Ascending aorta (tissue), 2 donors: ENCODE results near the gene ZBTB16. TPM values are rescaled to one million over a fixed set of nuclear protein-coding genes. Genes with fewer than 3 reads are reported as not detected.

Source experiments
- DNase-seq, 2 donors: peaks; one replicate each; pipeline ENCODE4 v3.0.0-alpha.2; 2019; ENCODE audit warnings: low spot score in 2 of 2
- H3K27ac ChIP-seq, 2 donors: fragments of 200-600 bp; sonication (generic); one replicate each; pipeline ENCODE4 v1.5.1; 2016 to 2017; ENCODE audit warnings: mild to moderate bottlenecking in 1 of 2
- H3K27me3 ChIP-seq: fragments of 200-600 bp; sonication (generic); one replicate; pipeline ENCODE4 v1.5.1; 2017
- H3K36me3 ChIP-seq, 2 donors: fragments of 200-600 bp; sonication (generic); one replicate each; pipeline ENCODE4 v1.5.1; 2016
- H3K4me1 ChIP-seq, 2 donors: fragments of 200-600 bp; sonication (generic); one replicate each; pipeline ENCODE4 v1.5.1; 2016 to 2017; ENCODE audit warnings: mild to moderate bottlenecking in 1 of 2
- H3K4me3 ChIP-seq, 2 donors: fragments of 200-600 bp; sonication (generic); one replicate each; pipeline ENCODE4 v1.5.1; 2016 to 2017; ENCODE audit warnings: mild to moderate bottlenecking in 1 of 2
- H3K9me3 ChIP-seq, 2 donors: fragments of 200-600 bp; sonication (generic); one replicate each; pipeline ENCODE4 v1.5.1; 2016
- CTCF ChIP-seq, 3 experiments: fragments of 200-600 bp in 2 of 3; fragments of 450-650 bp in 1 of 3; sonication (generic) in 2 of 3; IDR thresholded peaks; one replicate each; pipeline ENCODE4 v1.5.1; 2016 to 2019; ENCODE audit warnings: antibody characterized with exemption in 3 of 3, mild to moderate bottlenecking in 1 of 3, moderate library complexity in 1 of 3
- intact Hi-C: fragments of 100-400 bp; cut with DNase I; formaldehyde crosslinking; loops from one replicate; pipeline ENCODE4 v1.15.1; 2023
- total RNA-seq: library from RNA; depleted of rRNA; stranded (reverse); fragments of >200 nt; gene quantifications from one replicate; pipeline ENCODE4 v1.1.0, GENCODE V29; 2016

ZBTB16 gene
- total RNA-seq, 1 donor from 2014 or later = 344 TPM

GRCh38 chr11:114269498-114269897, 210.0 kb downstream of the ZBTB16 start:
- Histone ChIP-seq H3K27ac (no peak overlapping the region), H3K4me3 (no peak overlapping the region), H3K4me1 (no peaks in the 10 kb centered on the region), H3K9me3 (no peaks in the 10 kb centered on the region), H3K36me3 (peaks cover 6 to 14% of the 10 kb centered on the region in 2 donors), H3K27me3 (no peaks in the 10 kb centered on the region)
- TF ChIP-seq CTCF (IDR thresholded peaks at IDR 0.05) = no peak
- no peak for DNase-seq
- intact Hi-C loops = no loop called here

- H3K9me3 ChIP-seq = no peaks in the 10 kb centered on the region
- no peak for DNase-seq
- no peaks in the 10 kb centered on the region for H3K4me1 ChIP-seq
- H3K4me3 ChIP-seq = no peak overlapping the region
- H3K27me3 ChIP-seq = no peaks in the 10 kb centered on the region
- peaks cover 7 to 14% of the 10 kb centered on the region in 2 donors for H3K36me3 ChIP-seq
- TF ChIP-seq CTCF (IDR thresholded peaks at IDR 0.05) = no peak
- intact Hi-C loops = no loop called here
- H3K27ac ChIP-seq = no peak overlapping the region
These were observed 211.2 kb downstream of the ZBTB16 start for GRCh38 chr11:114270531-114271270.

GRCh38 chr11:114271316-114271715, 211.8 kb downstream of the ZBTB16 start:
- H3K4me3 ChIP-seq = no peak overlapping the region
- peaks cover 12 to 14% of the 10 kb centered on the region in 2 donors for H3K36me3 ChIP-seq
- no peaks in the 10 kb centered on the region for H3K27me3 ChIP-seq
- DNase-seq = no peak
- no peak overlapping the region for H3K27ac ChIP-seq
- no peaks in the 10 kb centered on the region for H3K4me1 ChIP-seq
- TF ChIP-seq CTCF (IDR thresholded peaks at IDR 0.05) = no peak
- intact Hi-C loops = no loop called here
- no peaks in the 10 kb centered on the region for H3K9me3 ChIP-seq

GRCh38 chr11:114272311-114272710, 212.8 kb downstream of the ZBTB16 start:
- intact Hi-C loops = no loop called here
- TF ChIP-seq CTCF (IDR thresholded peaks at IDR 0.05) = no peak
- Histone ChIP-seq H3K27ac (no peak overlapping the region), H3K4me1 (no peaks in the 10 kb centered on the region), H3K36me3 (peaks cover 12 to 14% of the 10 kb centered on the region in 2 donors), H3K4me3 (no peak overlapping the region), H3K9me3 (no peaks in the 10 kb centered on the region), H3K27me3 (no peaks in the 10 kb centered on the region)
- no peak for DNase-seq

- Histone ChIP-seq H3K4me1 (no peaks in the 10 kb centered on the region), H3K4me3 (no peak overlapping the region), H3K27ac (no peak overlapping the region), H3K9me3 (no peaks in the 10 kb centered on the region), H3K27me3 (no peaks in the 10 kb centered on the region), H3K36me3 (peaks cover 12 to 14% of the 10 kb centered on the region in 2 donors)
- no peak for TF ChIP-seq CTCF (IDR thresholded peaks at IDR 0.05)
- no peak for DNase-seq
- intact Hi-C loops = no loop called here
These were observed 213.6 kb downstream of the ZBTB16 start for GRCh38 chr11:114273071-114273470.
